GM12873 (cell line): ENCODE data around the gene CHST14.

Experiments used
- TF ChIP-seq, protein P1 (sequence below): IDR thresholded peaks from 2 replicates; pipeline ENCODE4 v1.5.1; 2012; ENCODE audit warnings: low read depth, mild to moderate bottlenecking, moderate library complexity, low read length, control low read depth; ENCODE audit not compliant: insufficient read depth; ENCODE audit errors: missing control alignments

The CHST14 gene

DNA sequence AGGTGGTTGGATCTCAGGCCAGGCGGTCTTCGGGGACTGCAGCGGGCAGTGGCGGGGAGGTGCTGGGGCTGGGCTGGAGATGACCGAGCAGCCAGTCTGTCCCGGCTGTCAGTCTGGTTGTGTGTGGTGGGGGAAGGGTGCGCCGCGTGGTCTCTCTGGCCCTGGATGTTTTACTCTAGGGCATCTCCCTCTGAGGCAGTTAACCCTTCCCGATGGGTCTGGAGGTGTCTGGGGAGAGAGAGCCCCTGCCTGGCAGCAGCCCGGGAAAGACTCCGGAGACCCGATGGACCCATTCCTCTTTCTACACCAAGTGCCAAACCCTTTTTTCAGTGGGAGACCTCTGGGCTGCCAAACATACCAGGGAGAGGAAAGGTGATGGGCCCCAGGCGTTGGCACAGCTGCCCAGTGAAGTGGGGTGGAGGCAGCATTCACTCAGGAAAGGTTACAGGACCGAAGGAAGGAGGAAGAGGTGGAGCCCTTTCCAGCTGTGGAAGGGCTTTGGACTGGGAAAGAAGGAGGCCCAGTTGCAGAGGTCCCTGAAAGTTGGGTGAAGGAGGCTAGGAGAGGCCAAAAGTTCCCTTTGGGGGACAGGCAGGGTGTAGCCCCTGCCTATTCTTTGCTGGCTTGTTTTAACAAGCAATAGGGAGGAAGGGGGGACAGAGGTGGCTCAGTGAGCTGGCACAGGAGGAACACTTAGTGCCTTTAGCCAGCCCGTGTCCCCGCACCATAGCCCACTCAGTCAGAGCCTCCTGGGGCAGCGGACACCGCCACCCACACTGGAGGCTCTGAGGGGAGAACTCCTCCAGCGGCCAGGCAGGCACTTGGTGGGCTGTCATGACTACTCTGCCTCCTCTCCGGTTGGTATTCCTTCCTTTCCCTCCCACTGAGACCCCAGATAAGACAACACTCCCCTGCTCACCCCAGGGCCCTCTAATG is 32.8 kb upstream of the CHST14 start:
- TF ChIP-seq, protein P1, sequence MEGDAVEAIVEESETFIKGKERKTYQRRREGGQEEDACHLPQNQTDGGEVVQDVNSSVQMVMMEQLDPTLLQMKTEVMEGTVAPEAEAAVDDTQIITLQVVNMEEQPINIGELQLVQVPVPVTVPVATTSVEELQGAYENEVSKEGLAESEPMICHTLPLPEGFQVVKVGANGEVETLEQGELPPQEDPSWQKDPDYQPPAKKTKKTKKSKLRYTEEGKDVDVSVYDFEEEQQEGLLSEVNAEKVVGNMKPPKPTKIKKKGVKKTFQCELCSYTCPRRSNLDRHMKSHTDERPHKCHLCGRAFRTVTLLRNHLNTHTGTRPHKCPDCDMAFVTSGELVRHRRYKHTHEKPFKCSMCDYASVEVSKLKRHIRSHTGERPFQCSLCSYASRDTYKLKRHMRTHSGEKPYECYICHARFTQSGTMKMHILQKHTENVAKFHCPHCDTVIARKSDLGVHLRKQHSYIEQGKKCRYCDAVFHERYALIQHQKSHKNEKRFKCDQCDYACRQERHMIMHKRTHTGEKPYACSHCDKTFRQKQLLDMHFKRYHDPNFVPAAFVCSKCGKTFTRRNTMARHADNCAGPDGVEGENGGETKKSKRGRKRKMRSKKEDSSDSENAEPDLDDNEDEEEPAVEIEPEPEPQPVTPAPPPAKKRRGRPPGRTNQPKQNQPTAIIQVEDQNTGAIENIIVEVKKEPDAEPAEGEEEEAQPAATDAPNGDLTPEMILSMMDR, result no peak

DNA sequence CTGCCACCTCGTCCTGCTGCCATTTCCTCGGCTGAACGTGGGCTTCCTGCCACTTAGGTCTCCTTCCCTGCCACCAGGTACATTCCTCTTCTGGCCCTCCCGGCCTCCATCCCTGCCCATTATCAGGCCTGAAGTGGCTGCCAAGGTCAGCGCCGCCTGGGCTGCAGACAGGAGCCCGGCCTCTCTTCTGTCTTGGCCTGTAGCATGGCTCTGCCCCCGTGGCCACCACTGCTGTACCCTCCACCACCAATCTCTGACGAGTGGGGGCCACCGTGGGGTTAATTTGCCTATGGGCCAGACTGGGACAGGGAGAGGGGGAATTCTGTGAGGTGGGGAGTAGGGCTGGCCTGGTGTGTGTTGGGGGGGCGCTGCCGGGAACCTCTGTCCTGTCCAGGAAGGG is 32.1 kb upstream of the CHST14 start:
- TF ChIP-seq, protein P1, result no peak

DNA sequence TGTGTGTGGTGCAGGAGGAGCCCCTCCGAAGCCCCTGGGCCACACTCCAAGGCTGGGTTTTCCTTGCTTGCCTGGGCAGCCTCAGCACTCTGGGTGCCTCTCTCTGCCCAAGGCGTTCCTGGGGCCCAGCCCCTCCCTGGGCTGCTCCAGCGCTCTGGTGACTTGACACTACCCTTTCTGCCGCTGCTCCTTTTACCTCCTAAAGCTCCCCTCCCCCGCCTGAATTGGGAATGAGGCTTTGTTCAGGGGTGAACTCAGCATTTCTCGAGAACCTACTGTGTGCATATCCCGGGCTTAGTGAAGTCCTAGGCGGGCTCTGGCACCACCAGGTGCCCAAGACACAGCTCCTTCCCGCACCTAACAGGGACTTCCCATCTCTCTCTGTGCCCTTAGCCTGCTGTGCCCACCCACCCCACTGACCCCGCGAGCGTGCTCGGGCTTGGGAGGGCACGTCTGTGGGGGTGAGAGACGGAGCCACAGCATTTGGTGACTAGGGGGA is 31.3 kb upstream of the CHST14 start:
- TF ChIP-seq, protein P1, result no peak

DNA sequence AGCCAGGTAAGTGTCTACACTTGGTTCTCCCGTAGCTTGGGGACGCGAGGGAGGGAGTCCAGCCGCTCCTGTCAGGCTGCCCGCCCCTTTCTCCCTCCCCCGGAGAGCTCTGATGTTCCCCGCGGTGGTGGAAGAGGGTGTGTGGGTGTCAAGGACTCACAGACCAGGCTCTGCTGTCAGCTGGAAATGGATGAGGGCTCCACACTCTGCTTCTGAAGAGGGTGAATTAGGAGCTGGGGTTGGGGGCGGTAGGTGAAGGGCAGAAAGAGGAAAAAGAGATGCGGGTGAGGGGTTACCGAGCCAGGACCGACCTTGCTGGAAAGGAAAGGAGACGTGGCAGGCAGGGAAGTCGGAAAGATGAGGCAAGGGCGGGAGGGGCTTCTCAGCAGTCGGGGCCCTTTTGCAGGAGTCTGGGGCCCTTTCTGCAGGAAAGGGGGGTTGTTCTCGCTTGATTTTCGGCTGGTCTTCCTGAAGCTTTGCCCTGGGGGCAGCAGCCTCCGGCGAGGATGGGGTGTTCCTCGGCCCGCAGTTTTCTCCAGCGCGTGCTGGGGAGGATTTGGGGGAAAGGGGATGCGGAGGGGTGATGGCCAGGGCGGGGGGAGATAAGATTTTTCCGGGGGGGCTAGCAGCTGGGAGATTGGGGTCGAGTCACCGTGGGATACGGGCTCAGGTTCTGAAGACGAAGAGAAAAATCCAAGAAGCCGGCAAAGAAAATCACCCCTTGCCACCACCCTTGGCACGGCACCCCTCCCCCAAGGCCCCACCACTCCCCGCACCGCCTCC is 30.6 kb upstream of the CHST14 start:
- TF ChIP-seq, protein P1, result no peak

DNA sequence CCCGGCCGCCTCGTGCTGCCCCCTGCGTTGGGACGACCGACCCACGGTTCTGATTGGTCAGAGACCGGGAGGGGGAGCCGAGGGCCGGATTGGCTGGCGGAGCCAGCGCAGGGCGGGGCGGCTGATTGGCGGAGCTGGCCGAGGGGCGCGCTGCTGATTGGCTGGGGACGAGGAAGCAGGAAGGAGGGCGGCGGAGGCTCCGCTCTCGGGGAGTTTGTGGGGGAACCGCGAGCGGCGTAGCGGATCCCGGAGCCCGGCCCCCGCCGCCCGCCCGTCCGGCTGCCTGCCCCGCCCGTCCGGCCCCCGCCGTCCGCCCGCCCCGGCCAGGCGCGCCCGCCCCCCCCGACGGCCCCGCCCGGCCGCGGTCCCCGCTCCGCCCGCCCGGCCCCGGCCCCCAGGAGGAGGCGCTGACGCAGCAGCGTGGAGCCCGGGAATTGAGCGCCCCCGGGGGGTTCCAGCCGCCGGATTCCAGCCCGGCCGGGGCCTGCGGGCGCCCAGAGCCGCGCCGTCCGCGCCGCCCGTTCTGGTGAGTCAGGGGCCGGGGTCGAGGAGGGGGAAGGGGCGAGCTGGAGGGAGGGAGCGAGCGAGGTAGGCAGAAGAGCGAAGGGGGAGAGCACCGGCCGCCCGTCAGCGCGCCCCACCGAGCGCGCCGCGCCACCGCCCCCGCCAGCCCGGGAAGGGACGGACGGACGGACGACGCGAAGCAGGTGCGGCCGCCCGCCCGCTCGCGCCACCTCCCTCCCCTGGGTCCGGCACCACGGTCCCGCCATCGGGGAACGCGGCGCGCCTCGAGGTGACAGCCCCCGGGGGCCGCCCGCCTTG is 29.8 kb upstream of the CHST14 start, which contains the start of gene BAHD1:
TSS of gene BAHD1 (plus strand) at position 211 of the 822 bp plus-strand sequence. CDS start 17,512 bp downstream, outside the sequence.
- TF ChIP-seq, protein P1, result no peak

DNA sequence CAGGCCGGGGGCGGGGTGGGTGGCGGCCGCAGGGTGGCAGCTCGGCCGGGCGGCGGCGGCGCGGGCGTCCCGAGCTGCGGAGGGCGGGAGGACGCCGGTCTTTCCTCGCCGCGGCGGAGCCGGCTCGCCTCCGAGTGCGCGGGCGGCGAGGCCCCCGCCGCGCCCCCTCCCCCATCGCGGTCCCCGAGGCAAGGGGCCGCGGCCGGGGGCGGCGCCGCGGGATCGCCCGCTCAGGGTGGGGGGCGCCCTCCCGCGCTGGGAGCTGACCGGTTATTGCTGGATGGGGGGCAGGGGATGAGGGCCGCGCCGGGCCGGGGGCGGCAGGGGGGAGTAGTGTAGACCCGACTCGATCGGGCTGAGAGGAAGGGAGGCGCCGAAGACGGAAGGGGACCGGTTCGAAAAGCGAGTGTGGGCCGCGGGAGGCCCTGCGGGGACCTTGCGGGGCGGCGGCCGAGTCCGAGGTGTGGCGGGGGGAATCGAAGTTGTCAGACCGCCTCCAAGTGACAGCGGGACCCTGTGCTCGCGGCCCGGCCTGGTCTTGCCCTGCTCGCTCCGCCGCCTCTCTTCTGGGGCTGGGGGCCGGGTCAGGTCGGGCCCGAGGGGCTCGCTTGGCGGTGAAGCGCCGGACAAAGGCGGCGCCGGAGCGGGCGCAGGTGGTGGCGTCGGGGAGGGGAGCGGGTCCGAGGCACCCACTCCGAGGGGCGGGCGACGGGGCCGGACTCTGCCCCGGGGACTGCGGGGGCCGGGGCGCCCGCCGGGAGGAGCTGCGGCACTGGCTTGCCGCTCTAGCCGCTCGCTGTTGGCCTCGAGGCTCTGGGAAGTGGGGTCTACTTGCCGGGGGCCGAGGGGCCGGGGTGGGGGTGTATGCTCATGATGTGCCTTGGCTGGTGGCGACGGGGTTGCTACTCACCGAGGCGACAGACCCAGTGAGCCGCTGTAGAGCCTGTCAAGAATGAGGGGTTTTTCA is 28.9 kb upstream of the CHST14 start:
- TF ChIP-seq, protein P1, result peak; percentile 11
